ENCODE results near the gene CNNM3.

CNNM3 gene

GRCh38 chr2:96819128-96819875, 3.2 kb downstream of the CNNM3 start:
- no peak for DNase-seq (ENCODE audit: low spot score)

GRCh38 chr2:96819876-96820511, 3.9 kb downstream of the CNNM3 start:
- no peak for DNase-seq (ENCODE audit: low spot score)

GRCh38 chr2:96821113-96821675, 5.1 kb downstream of the CNNM3 start:
- no peak for DNase-seq (ENCODE audit: low spot score)

GRCh38 chr2:96822786-96823185, 6.7 kb downstream of the CNNM3 start:
- no peak for DNase-seq (ENCODE audit: low spot score)

GRCh38 chr2:96823198-96823597, 7.1 kb downstream of the CNNM3 start:
- no peak for DNase-seq (ENCODE audit: low spot score)

GRCh38 chr2:96824079-96824870, 8.2 kb downstream of the CNNM3 start:
- DNase-seq (ENCODE audit: low spot score): no peak

- DNase-seq (ENCODE audit: low spot score): no peak
These were observed 9.0 kb downstream of the CNNM3 start for GRCh38 chr2:96825057-96825456.

- DNase-seq (ENCODE audit: low spot score): no peak
These were observed 10.6 kb downstream of the CNNM3 start for GRCh38 chr2:96826546-96827278.

- no peak for DNase-seq (ENCODE audit: low spot score)
These were observed 12.4 kb downstream of the CNNM3 start for GRCh38 chr2:96828436-96828835.

GRCh38 chr2:96828874-96829273, 12.8 kb downstream of the CNNM3 start:
- no peak for DNase-seq (ENCODE audit: low spot score)

- DNase-seq (ENCODE audit: low spot score): no peak
These were observed 14.0 kb downstream of the CNNM3 start for GRCh38 chr2:96830044-96830562.

GRCh38 chr2:96831679-96832078, 15.6 kb downstream of the CNNM3 start:
- no peak for DNase-seq (ENCODE audit: low spot score)

- DNase-seq (ENCODE audit: low spot score): no peak
These were observed 16.3 kb downstream of the CNNM3 start for GRCh38 chr2:96832408-96832753.

- no peak for DNase-seq (ENCODE audit: low spot score)
These were observed 16.9 kb downstream of the CNNM3 start for GRCh38 chr2:96832754-96833507.

GRCh38 chr2:96835830-96836229, 19.8 kb downstream of the CNNM3 start:
- no peak for DNase-seq (ENCODE audit: low spot score)

- no peak for DNase-seq (ENCODE audit: low spot score)
These were observed 21.5 kb downstream of the CNNM3 start for GRCh38 chr2:96837575-96837974.

GRCh38 chr2:96838345-96839292, 22.6 kb downstream of the CNNM3 start:
- no peak for DNase-seq (ENCODE audit: low spot score)

GRCh38 chr2:96839293-96839874, 23.3 kb downstream of the CNNM3 start:
- peak; percentile 88 for DNase-seq (ENCODE audit: low spot score)
